GM12873 (cell line): ENCODE data around the gene FMN1.

Experiments used
- TF ChIP-seq, protein P1 (sequence below): IDR thresholded peaks from 2 replicates; pipeline ENCODE4 v1.5.1; 2012; ENCODE audit warnings: low read depth, mild to moderate bottlenecking, moderate library complexity, low read length, control low read depth; ENCODE audit not compliant: insufficient read depth; ENCODE audit errors: missing control alignments

FMN1 gene

GRCh38 chr15:32834156-32834555 is 360.4 kb downstream of the FMN1 start:
- TF ChIP-seq, protein P1, sequence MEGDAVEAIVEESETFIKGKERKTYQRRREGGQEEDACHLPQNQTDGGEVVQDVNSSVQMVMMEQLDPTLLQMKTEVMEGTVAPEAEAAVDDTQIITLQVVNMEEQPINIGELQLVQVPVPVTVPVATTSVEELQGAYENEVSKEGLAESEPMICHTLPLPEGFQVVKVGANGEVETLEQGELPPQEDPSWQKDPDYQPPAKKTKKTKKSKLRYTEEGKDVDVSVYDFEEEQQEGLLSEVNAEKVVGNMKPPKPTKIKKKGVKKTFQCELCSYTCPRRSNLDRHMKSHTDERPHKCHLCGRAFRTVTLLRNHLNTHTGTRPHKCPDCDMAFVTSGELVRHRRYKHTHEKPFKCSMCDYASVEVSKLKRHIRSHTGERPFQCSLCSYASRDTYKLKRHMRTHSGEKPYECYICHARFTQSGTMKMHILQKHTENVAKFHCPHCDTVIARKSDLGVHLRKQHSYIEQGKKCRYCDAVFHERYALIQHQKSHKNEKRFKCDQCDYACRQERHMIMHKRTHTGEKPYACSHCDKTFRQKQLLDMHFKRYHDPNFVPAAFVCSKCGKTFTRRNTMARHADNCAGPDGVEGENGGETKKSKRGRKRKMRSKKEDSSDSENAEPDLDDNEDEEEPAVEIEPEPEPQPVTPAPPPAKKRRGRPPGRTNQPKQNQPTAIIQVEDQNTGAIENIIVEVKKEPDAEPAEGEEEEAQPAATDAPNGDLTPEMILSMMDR: no peak

GRCh38 chr15:32833379-32833821 is 361.1 kb downstream of the FMN1 start:
- TF ChIP-seq, protein P1: no peak

- TF ChIP-seq, protein P1: no peak
Observed at GRCh38 chr15:32831485-32831884, 363.0 kb downstream of the FMN1 start.

DNA sequence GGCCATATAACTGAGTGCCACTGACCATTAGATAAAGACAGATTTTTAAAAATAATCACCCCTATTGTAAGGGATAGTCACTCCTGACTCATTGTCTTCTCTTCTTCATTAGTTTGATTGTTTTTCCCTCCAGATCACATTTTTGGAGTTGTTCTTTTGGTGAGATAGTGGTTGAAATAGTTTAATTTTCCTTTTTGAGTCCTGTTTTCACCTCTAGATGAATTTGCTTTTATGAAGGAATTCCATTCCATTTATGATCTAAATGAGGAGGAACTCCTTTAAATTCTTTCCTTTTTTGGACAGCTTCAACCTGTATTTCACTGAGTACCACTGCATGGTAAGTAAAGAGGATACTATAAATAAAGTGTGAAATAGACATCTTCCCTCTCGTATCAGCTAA is 364.3 kb downstream of the FMN1 start:
- TF ChIP-seq, protein P1: no peak

DNA sequence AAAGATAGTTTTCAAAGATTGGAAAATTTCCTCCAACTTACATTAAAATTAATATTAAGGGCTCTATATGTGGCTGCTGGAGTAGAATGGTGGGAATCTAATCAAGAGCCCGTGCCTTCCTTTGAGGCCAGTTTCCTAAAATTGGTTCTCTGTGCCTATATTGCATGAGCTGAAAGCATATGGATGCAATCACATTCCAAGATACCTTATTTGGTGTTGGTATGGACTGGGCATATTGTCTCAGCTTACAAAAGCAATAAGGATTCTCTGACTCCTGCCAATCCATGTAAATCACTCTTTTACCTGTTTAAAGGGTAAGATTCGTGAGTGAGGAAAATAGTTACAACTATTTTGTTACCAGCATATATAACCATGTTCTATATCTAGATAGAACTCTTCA is 365.1 kb downstream of the FMN1 start:
- TF ChIP-seq, protein P1: no peak

DNA sequence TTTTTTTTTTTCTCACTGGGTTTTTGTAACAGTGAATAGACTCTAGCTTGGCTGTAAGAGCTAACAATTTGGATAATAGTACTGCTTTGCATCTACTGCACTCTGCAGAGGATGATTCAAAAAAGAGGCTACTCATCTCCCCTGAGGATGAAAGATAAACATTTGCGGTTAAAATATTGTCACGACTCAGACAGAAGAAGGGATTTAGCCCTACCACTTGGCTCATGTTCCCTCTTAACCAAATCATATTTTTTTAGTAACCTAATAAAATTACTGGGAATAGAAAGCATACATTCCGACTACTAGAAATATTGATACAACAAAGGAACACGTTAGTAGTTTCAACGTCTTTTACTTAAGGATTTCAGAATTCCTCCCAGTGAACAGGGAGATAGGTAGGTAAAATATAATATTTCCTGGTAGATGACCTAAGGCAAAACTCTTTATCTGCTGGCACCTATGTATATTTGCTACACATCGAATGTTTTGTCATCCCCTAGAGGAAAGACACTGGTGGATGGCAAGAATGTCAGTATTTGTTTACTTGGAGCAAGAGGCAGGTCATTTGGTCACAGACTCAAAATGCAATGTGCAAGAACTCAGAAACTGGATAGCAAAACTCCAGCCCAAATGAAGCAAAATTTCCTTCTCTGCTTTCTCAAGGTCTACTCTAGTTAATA is 365.9 kb downstream of the FMN1 start:
- TF ChIP-seq, protein P1: no peak

DNA sequence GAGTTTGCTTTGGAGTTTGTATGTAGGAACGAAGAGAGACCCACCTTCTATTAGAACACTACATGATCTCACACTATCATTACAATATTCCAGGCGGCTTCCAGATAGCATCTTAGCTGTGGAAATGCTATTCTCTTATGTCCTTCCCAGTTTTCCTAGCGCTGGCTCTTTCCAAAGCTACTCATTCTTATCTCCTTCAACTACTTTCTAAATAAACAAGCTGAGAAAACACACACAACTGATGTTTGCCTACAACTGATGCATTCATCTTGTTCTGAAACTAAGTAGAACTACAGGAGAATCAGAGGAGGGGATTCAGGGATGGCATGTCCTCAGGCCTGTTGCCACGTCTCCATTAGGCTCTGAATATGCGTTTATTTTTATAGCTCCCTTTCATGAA is 367.8 kb downstream of the FMN1 start:
- TF ChIP-seq, protein P1: no peak
